Neural crest cell (in vitro differentiated cells): ENCODE data around the gene IGLL5. TPM values are rescaled to one million over a fixed set of nuclear protein-coding genes. Genes with fewer than 3 reads are reported as not detected.

Experiments
- DNase-seq: peaks from one replicate; pipeline ENCODE4 v3.0.0; 2021; ENCODE audit warnings: low read depth, mixed read lengths, low spot score
- H3K27ac Mint-ChIP-seq: one replicate; pipeline ENCODE4 v1.8.0; 2021; ENCODE audit warnings: mild to moderate bottlenecking, mixed read lengths; ENCODE audit not compliant: unreplicated experiment
- H3K27me3 Mint-ChIP-seq: 2 replicates; pipeline ENCODE4 v1.8.0; 2021; ENCODE audit warnings: low read depth, mild to moderate bottlenecking, mixed read lengths
- H3K36me3 Mint-ChIP-seq: 2 replicates; pipeline ENCODE4 v1.8.0; 2021; ENCODE audit warnings: low read depth, mild to moderate bottlenecking, mixed read lengths
- H3K4me1 Mint-ChIP-seq: 2 replicates; pipeline ENCODE4 v1.8.0; 2021; ENCODE audit warnings: mixed read lengths
- H3K4me3 Mint-ChIP-seq: one replicate; pipeline ENCODE4 v1.8.0; 2021; ENCODE audit warnings: mild to moderate bottlenecking, mixed read lengths
- H3K9me3 Mint-ChIP-seq: 2 replicates; pipeline ENCODE4 v1.8.0; 2021; ENCODE audit warnings: mixed read lengths
- total RNA-seq: library from RNA; stranded (reverse); gene quantifications from 2 replicates; pipeline ENCODE4 v1.2.1, GENCODE V29; 2021
- TF ChIP-seq, protein P1 (sequence below): fragments of 200-600 bp; sonication (generic); conservative IDR thresholded peaks from 2 replicates; pipeline ENCODE4 v1.5.0; 2021; ENCODE audit warnings: antibody characterized with exemption, mild to moderate bottlenecking

IGLL5 gene
- total RNA-seq, 1 donor from 2014 or later, result not detected

DNA sequence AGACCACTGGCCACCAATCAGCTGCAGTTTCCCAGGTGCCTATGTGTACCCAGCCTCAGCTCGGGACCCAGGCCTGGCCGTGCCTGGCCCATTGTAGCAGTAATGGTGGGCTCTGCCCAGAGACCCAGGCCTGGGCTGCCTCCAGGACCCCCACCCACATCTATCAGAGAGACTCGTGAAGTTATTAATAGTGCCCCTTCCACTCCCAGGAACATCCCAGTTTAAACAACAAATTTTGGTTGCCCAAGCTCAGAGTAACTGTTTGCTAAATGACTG lies 42.5 kb downstream of the IGLL5 start:
- Mint-ChIP-seq H3K27me3 (peaks cover 21% of the 10 kb centered on the region), H3K9me3 (no peaks in the 10 kb centered on the region), H3K36me3 (no peaks in the 10 kb centered on the region), H3K27ac (no peak overlapping the region), H3K4me3 (no peak overlapping the region), H3K4me1 (no peaks in the 10 kb centered on the region)
- DNase-seq, result no peak
- TF ChIP-seq, protein P1, sequence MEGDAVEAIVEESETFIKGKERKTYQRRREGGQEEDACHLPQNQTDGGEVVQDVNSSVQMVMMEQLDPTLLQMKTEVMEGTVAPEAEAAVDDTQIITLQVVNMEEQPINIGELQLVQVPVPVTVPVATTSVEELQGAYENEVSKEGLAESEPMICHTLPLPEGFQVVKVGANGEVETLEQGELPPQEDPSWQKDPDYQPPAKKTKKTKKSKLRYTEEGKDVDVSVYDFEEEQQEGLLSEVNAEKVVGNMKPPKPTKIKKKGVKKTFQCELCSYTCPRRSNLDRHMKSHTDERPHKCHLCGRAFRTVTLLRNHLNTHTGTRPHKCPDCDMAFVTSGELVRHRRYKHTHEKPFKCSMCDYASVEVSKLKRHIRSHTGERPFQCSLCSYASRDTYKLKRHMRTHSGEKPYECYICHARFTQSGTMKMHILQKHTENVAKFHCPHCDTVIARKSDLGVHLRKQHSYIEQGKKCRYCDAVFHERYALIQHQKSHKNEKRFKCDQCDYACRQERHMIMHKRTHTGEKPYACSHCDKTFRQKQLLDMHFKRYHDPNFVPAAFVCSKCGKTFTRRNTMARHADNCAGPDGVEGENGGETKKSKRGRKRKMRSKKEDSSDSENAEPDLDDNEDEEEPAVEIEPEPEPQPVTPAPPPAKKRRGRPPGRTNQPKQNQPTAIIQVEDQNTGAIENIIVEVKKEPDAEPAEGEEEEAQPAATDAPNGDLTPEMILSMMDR, result no peak

DNA sequence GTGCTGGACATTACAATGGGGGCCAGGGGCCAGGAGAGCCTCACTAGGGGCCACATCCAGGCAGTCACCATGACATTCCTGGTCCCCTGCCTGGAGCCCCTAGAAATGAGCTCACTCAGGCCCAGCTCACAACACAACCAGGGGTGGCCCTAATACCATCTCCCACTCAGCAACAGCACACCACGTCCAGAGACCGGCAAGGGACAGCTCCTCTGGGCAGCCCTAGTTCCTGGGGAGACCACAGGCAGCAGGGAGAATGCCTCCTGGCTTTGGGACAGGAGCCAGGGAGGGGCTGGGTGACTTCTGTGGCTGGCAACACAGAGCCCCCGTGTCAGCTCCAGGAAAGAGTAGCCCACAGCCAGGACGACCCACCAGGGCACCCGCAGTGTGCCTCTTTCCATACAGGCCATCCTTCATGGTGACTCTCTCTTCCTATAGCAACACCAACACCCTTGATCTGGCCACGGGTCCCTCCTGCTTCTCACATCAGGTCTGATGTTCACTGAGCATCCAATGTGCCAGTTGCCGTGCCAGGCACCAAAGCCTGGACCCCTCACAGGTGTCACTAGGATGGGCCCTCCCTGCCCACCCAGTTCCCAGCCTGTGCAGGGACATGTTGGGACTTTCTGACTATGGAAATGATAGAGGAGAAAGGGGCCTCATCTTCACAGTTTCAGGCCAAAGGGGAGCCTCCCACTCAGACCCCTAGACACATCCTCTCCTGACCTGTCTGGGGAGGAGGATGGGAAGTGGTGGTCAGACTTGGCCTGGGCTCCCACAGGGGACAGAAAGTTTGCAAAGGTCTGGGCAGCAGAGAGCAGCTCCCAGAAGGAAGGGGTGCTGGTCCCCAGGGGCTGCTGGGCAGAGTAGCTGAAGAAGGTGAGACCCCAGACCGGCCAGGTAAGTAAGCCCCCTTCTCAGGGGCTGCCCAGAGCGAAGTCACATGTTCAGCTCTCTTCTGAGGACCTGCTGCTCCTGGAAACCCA lies 43.2 kb downstream of the IGLL5 start:
- peaks cover 14% of the 10 kb centered on the region for H3K27me3 Mint-ChIP-seq
- no peak overlapping the region for H3K27ac Mint-ChIP-seq
- TF ChIP-seq, protein P1, result no peak
- no peaks in the 10 kb centered on the region for H3K9me3 Mint-ChIP-seq
- H3K36me3 Mint-ChIP-seq, result no peaks in the 10 kb centered on the region
- H3K4me3 Mint-ChIP-seq, result no peak overlapping the region
- no peak for DNase-seq
- no peaks in the 10 kb centered on the region for H3K4me1 Mint-ChIP-seq

- H3K27me3 Mint-ChIP-seq, result peaks cover 7% of the 10 kb centered on the region
- TF ChIP-seq, protein P1, result no peak
- H3K4me3 Mint-ChIP-seq, result no peak overlapping the region
- H3K36me3 Mint-ChIP-seq, result no peaks in the 10 kb centered on the region
- H3K9me3 Mint-ChIP-seq, result no peaks in the 10 kb centered on the region
- H3K27ac Mint-ChIP-seq, result no peak overlapping the region
- H3K4me1 Mint-ChIP-seq, result no peaks in the 10 kb centered on the region
- no peak for DNase-seq
These were observed 44.1 kb downstream of the IGLL5 start for GRCh38 chr22:22931557-22932270.

DNA sequence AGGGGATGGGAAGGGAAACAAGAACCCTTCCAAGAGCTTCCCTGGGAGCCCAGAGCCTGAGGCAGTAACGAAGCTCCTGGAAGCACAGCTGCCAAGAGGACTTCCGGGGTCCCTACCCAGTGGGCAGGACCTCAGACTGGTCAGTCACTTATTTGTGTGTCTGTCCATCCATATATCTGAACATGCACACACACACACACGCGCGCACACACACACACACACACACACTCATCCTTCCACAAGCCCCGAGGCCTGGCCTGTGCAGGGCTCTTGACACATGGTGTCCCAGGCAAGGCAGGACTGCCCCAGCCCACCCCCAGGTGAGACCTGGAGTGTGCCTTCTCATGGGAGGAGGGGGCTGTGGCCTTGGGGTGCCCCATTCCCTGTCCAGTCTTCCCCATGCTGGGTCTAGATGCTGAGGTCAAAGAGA lies 44.9 kb downstream of the IGLL5 start:
- TF ChIP-seq, protein P1, result no peak
- H3K4me1 Mint-ChIP-seq, result peaks cover 4% of the 10 kb centered on the region
- H3K27me3 Mint-ChIP-seq, result peaks cover 8% of the 10 kb centered on the region
- H3K27ac Mint-ChIP-seq, result no peak overlapping the region
- no peak overlapping the region for H3K4me3 Mint-ChIP-seq
- H3K36me3 Mint-ChIP-seq, result no peaks in the 10 kb centered on the region
- DNase-seq, result no peak
- H3K9me3 Mint-ChIP-seq, result no peaks in the 10 kb centered on the region

DNA sequence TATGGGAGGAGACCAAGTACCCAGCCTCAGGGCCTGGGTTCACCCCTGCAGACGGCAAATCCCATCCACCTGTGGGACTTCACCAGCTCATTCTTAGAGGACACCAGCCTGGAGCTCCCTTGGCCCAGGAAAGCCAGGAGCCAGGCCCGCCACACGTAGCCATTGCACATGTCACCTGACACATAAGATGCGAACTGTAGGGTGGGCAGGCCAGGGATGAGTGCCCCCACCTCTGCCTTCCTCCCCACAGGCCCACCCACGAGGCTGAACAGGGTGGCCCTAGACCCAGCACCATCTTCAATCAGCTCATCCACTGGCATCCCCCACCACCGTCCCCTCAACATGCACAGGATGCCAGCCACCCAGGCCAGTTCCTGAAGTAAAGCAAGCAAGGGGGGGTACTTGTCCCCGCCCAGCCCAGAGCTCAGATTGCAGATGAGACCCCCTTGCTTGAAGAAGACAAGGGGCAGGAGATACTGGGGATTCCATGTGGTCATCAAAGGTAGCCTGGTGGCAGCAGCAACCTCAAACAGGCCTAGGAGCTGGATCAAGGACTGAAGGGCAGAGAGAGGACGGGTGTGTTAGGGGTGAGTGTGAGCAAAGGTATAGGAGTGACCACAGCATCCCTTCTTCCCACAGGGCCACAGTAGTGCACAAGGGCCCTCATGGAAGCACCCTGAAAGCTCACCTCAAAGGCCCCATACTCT lies 45.6 kb downstream of the IGLL5 start:
- TF ChIP-seq, protein P1, result no peak

More for the DNA sequence above, 45.6 kb downstream of the IGLL5 start:
- H3K36me3 Mint-ChIP-seq, result no peaks in the 10 kb centered on the region
- H3K27ac Mint-ChIP-seq, result no peak overlapping the region
- H3K9me3 Mint-ChIP-seq, result no peaks in the 10 kb centered on the region
- peaks cover 4% of the 10 kb centered on the region for H3K4me1 Mint-ChIP-seq
- H3K4me3 Mint-ChIP-seq, result no peak overlapping the region
- peaks cover 13% of the 10 kb centered on the region for H3K27me3 Mint-ChIP-seq
- no peak for DNase-seq
